AG10803 (cell line): Measurements from ENCODE around the gene SLAMF9.

Experiments used
- DNase-seq: peaks from one replicate; pipeline ENCODE4 v3.0.0; 2010; ENCODE audit warnings: low read depth
- H3K4me3 ChIP-seq: 2 replicates; pipeline ENCODE4 v1.5.1; 2011; ENCODE audit warnings: mild to moderate bottlenecking, low read length, control low read depth
- CTCF ChIP-seq: conservative IDR thresholded peaks from 2 replicates; pipeline ENCODE4 v1.5.1; 2011; ENCODE audit warnings: mild to moderate bottlenecking, low read length, control low read depth, inconsistent platforms

Gene SLAMF9

GRCh38 chr1:159938905-159939677 lies 14.9 kb downstream of the SLAMF9 start:
- H3K4me3 ChIP-seq: no peak overlapping the region
- TF ChIP-seq CTCF: no peak
- DNase-seq: no peak

DNA sequence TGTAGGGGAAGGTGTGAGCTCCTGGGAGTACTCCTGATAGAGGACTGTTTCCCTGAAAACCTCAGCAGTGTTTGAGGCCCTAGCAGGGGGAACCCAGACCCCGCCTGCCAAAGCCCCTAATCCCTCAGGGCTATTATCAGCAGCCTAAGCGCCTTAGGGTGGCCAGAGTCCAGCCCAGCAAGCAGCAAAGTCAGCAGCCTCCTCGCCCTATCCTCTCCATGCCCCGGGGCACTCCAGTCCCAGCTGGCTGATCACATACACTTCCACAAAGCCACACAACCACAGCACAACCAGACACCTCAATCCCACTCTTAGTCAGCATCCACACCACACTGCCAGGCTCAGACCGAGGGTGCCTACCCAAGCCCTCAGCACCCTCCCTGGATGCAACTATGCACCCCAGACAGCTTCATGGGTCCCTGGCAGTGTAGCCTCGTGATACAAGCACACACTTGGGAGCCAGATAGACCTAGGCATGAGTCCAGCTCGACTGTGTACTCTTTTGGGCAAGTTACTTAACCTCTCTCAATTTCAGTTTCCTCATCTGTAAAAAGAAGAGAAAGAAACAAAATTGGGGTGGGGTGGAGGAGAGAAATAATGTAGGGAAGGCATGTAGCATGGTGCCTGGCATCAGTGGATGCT lies 15.7 kb downstream of the SLAMF9 start:
- no peak for TF ChIP-seq CTCF
- DNase-seq: no peak
- no peak overlapping the region for H3K4me3 ChIP-seq

GRCh38 chr1:159937054-159937750 lies 16.8 kb downstream of the SLAMF9 start:
- no peak overlapping the region for H3K4me3 ChIP-seq
- no peak for DNase-seq
- no peak for TF ChIP-seq CTCF

DNA sequence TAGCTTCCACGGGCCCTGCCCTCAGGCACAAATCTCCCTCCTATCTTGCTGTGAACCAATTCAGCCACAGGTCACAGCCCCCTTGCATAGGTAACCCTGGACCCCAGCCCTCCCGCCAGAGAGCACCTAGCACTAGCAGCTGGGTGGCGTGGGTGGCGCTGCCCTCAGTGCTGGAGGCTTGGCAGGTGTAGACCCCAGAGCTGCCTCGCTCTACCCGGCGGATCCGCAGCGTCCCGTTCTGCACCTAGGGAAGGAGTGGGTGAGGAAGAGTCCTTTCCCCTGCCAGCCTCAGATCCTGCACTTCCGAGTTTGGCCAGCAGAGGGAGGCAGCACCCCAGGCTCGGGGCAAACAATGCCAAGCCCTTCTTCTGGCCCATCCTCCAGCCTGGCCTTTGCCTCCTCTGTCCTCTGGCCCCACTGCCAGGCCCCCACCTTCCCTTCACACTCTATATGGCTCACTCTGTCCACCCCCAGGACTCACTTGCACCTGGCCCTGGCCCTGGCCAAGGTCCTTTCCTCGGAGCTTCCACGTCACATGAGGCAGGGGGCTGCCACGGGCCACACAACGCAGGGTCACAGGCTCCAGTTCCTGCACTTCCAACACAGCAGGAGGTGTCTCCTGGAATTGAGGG lies 17.6 kb downstream of the SLAMF9 start:
- TF ChIP-seq CTCF: peak; percentile 97
- no peak overlapping the region for H3K4me3 ChIP-seq
- peak; percentile 41 for DNase-seq

DNA sequence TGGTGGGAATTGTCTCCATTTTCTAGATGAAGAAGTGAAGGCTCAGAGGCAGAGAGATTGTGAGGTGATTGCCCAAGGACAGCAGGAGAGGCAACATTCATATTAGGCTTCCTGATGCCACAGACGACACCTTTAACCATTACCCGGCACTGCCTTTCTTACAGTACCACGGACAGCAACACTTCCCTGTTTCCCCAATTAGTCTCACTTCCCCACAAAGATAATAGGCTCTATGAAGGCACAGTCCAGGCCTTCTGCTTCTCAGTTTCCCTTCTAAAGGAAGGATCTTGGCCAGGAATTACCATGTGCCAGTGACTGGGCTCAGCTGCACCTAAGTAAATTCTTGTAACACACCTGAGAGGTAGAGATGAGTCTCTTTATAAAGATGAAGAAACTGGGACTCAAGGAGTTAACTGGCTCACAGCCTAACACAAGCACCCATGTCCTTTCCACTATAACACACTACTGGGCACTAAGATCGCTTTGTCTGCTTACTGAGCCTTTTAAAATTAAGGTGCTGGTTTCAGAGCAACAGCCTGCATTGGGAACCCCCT lies 18.2 kb downstream of the SLAMF9 start:
- no peak for DNase-seq
- no peak for TF ChIP-seq CTCF
- H3K4me3 ChIP-seq: no peak overlapping the region

GRCh38 chr1:159935305-159935704 lies 18.7 kb downstream of the SLAMF9 start:
- no peak for TF ChIP-seq CTCF

More at GRCh38 chr1:159935305-159935704, 18.7 kb downstream of the SLAMF9 start:
- DNase-seq: no peak
- H3K4me3 ChIP-seq: no peak overlapping the region
